Measurements from ENCODE around the gene UBE2E2. TPM values are rescaled to one million over a fixed set of nuclear protein-coding genes. Genes with fewer than 3 reads are reported as not detected.

Gene UBE2E2
- total and polyA plus RNA-seq, 2 of the 13 experiments (the other 11 are each of a cell fraction or from before 2014, with no cell fraction given), result 0.77 to 1.5 TPM

DNA sequence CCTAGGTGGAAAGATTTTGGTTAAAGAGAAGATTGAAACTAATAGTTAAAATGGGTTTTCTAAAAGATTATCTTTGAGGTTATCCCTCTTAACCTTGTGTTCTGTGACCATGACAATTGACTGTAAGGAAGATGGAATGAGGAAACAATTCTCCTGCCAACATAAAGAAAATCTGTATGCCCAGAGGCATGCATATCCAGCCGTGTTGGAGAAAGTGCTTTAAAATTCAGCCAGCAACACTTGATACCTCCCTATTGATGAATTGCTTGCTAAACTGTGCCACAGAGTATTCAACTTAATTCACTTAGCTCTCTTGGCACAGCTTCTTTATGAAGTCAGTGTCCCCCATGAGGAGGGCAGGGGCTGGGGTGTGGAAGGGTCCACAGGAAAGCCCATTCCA is 203.5 kb downstream of the UBE2E2 start:
- BruUV-seq (replicated peaks), result no TSS peak
- Histone ChIP-seq H2AFZ (ENCODE audit: low read length) (no peak overlapping the region), H3K79me2 (ENCODE audit: insufficient read depth, low read length) (no peaks in the 10 kb centered on the region), H3K4me1 (ENCODE audit: insufficient read depth, low read length) (no peaks in the 10 kb centered on the region), H3K27ac (ENCODE audit: extremely low read length, insufficient read depth, low read length) (no peak overlapping the region), H3K27me3 (ENCODE audit: control insufficient read depth in 1 of 2, insufficient read depth in 2 of 2, low read length in 2 of 2) (no peaks in the 10 kb centered on the region), H3K4me3 (replicated peaks in 1 of 3; ENCODE audit: insufficient read depth in 1 of 3, low read depth in 2 of 3, low read length in 3 of 3) (no peak overlapping the region), H4K20me1 (ENCODE audit: insufficient read depth, low read length) (no peaks in the 10 kb centered on the region), H3K9ac (ENCODE audit: insufficient read depth, low read depth, low read length) (no peak overlapping the region), H3K9me3 (ENCODE audit: low read length) (no peaks in the 10 kb centered on the region), H3K4me2 (ENCODE audit: low read depth, low read length) (no peak overlapping the region), H3K36me3 (replicated peaks in 1 of 2; ENCODE audit: control insufficient read depth in 1 of 2, insufficient read depth in 2 of 2, low read length in 2 of 2) (no peaks in the 10 kb centered on the region)
- FAIRE-seq (no peak), DNase-seq (ENCODE audit: low spot score) (no peak), ATAC-seq (no peak)
- in situ Hi-C loops (cut with HindIII; ENCODE audit: extremely low pct_ligation_motif_present, low pct_unique_long_range_greater_than_20kb), result no loop called here
- WGBS (ENCODE audit: low lambda C conversion rate), result 0% methylated on average over 1 of the region's 1 CpG
- no peak for TF ChIP-seq SRY (CRISPR knock-in tag; IDR thresholded peaks at IDR 0.05)
- no peak for TF ChIP-seq ZSCAN9 (CRISPR knock-in tag; IDR thresholded peaks at IDR 0.05; ENCODE audit: borderline replicate concordance)
- no peak for TF ChIP-seq TOPORS (CRISPR knock-in tag; IDR thresholded peaks at IDR 0.05)
- TF ChIP-seq SYNCRIP (IDR thresholded peaks at IDR 0.05; ENCODE audit: insufficient read depth, low read depth, low read length), result no peak
- no peak for TF ChIP-seq FOXC1 (CRISPR knock-in tag; IDR thresholded peaks at IDR 0.05; ENCODE audit: borderline replicate concordance)
- no peak for TF ChIP-seq NR1H2 (CRISPR knock-in tag; IDR thresholded peaks at IDR 0.05; ENCODE audit: borderline replicate concordance, low read depth)
- TF ChIP-seq ZNF30 (CRISPR knock-in tag; IDR thresholded peaks at IDR 0.05), result no peak
- no peak for TF ChIP-seq ZNF446 (CRISPR knock-in tag; IDR thresholded peaks at IDR 0.05)
- TF ChIP-seq STAT5B (CRISPR knock-in tag; IDR thresholded peaks at IDR 0.05), result no peak
- POLR2A ChIA-PET, result no interaction called here
- intact Hi-C loops (cut with micrococcal nuclease; ENCODE audit: unreplicated experiment), result no loop called here
- CTCF ChIA-PET (ENCODE audit: low intra/inter-chr PET ratio, low total read pairs), result no interaction called here

DNA sequence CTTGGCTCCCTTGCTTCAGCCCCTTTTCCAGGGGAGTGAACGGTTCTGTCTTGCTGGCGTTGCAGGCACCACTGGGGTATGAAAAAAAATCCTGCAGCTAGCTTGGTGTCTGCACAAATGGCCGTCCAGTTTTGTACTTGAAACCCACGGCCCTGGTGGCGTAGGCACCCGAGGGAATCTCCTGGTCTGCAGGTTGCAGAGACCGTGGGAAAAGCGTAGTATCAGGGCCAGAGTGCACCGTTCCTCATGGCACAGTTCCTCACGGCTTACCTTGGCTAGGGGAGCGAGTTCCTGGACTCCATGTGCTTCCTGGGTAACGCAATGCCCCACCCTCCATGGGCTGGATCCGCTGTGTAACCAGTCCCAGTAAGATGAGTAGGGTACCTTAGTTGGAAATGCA is 214.9 kb downstream of the UBE2E2 start:
- Histone ChIP-seq H3K27ac (ENCODE audit: extremely low read length, insufficient read depth, low read length) (no peak overlapping the region), H3K4me2 (ENCODE audit: low read depth, low read length) (no peak overlapping the region), H3K79me2 (ENCODE audit: insufficient read depth, low read length) (no peaks in the 10 kb centered on the region), H3K4me1 (ENCODE audit: insufficient read depth, low read length) (no peaks in the 10 kb centered on the region), H2AFZ (ENCODE audit: low read length) (no peak overlapping the region), H3K9me3 (ENCODE audit: low read length) (no peaks in the 10 kb centered on the region), H4K20me1 (ENCODE audit: insufficient read depth, low read length) (no peaks in the 10 kb centered on the region), H3K36me3 (replicated peaks in 1 of 2; ENCODE audit: control insufficient read depth in 1 of 2, insufficient read depth in 2 of 2, low read length in 2 of 2) (no peaks in the 10 kb centered on the region), H3K27me3 (ENCODE audit: control insufficient read depth in 1 of 2, insufficient read depth in 2 of 2, low read length in 2 of 2) (no peaks in the 10 kb centered on the region), H3K4me3 (replicated peaks in 1 of 3; ENCODE audit: insufficient read depth in 1 of 3, low read depth in 2 of 3, low read length in 3 of 3) (no peak overlapping the region), H3K9ac (ENCODE audit: insufficient read depth, low read depth, low read length) (no peak overlapping the region)
- ChIA-PET POLR2A (no interaction called here), CTCF (ENCODE audit: low intra/inter-chr PET ratio, low total read pairs) (no interaction called here)
- FAIRE-seq (no peak), DNase-seq (ENCODE audit: low spot score) (no peak), ATAC-seq (no peak)
- WGBS (ENCODE audit: low lambda C conversion rate), result 33% methylated on average over 7 of the region's 13 CpGs
- no peak for TF ChIP-seq ZNF101 (CRISPR knock-in tag; IDR thresholded peaks at IDR 0.05; ENCODE audit: borderline replicate concordance, low read depth)
- TF ChIP-seq, protein P1, sequence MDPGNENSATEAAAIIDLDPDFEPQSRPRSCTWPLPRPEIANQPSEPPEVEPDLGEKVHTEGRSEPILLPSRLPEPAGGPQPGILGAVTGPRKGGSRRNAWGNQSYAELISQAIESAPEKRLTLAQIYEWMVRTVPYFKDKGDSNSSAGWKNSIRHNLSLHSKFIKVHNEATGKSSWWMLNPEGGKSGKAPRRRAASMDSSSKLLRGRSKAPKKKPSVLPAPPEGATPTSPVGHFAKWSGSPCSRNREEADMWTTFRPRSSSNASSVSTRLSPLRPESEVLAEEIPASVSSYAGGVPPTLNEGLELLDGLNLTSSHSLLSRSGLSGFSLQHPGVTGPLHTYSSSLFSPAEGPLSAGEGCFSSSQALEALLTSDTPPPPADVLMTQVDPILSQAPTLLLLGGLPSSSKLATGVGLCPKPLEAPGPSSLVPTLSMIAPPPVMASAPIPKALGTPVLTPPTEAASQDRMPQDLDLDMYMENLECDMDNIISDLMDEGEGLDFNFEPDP (CRISPR knock-in tag; conservative IDR thresholded peaks at IDR 0.05), result 0 out of 2 replicates have a peak, but pooled peaks have one; percentile 63
- no TSS peak for BruUV-seq (replicated peaks)
- intact Hi-C loops (cut with micrococcal nuclease; ENCODE audit: unreplicated experiment) (no loop called here), in situ Hi-C loops (cut with HindIII; ENCODE audit: extremely low pct_ligation_motif_present, low pct_unique_long_range_greater_than_20kb) (no loop called here)

Measured in HepG2 (cell line).